ENCODE measurements around the gene KLHL29.

Gene KLHL29

GRCh38 chr2:23484275-23484674 is 99.3 kb downstream of the KLHL29 start:
- no peak for DNase-seq (ENCODE audit: low spot score)
- H3K27ac ChIP-seq, result no peak overlapping the region
- no peak for TF ChIP-seq CTCF (IDR thresholded peaks at IDR 0.05)
- H3K4me3 ChIP-seq, result no peak overlapping the region

- Histone ChIP-seq H3K27ac (no peak overlapping the region), H3K4me3 (no peak overlapping the region)
- no peak for DNase-seq (ENCODE audit: low spot score)
- TF ChIP-seq CTCF (IDR thresholded peaks at IDR 0.05), result no peak
Observed at GRCh38 chr2:23484767-23485166, 99.8 kb downstream of the KLHL29 start.

GRCh38 chr2:23485261-23485660 is 100.3 kb downstream of the KLHL29 start:
- Histone ChIP-seq H3K27ac (no peak overlapping the region), H3K4me3 (no peak overlapping the region)
- DNase-seq (ENCODE audit: low spot score), result no peak
- no peak for TF ChIP-seq CTCF (IDR thresholded peaks at IDR 0.05)

- Histone ChIP-seq H3K27ac (no peak overlapping the region), H3K4me3 (no peak overlapping the region)
- no peak for TF ChIP-seq CTCF (IDR thresholded peaks at IDR 0.05)
- no peak for DNase-seq (ENCODE audit: low spot score)
Observed at GRCh38 chr2:23485841-23486683, 101.1 kb downstream of the KLHL29 start.

GRCh38 chr2:23486684-23487075 is 101.7 kb downstream of the KLHL29 start:
- H3K27ac ChIP-seq, result no peak overlapping the region
- no peak for DNase-seq (ENCODE audit: low spot score)
- no peak overlapping the region for H3K4me3 ChIP-seq
- no peak for TF ChIP-seq CTCF (IDR thresholded peaks at IDR 0.05)

- no peak for TF ChIP-seq CTCF (IDR thresholded peaks at IDR 0.05)
- Histone ChIP-seq H3K27ac (no peak overlapping the region), H3K4me3 (no peak overlapping the region)
- no peak for DNase-seq (ENCODE audit: low spot score)
Observed at GRCh38 chr2:23487735-23488492, 102.9 kb downstream of the KLHL29 start.
